Naive thymus-derived CD8-positive, alpha-beta T cell (primary cell): ENCODE data around the gene ABCA1. TPM values are rescaled to one million over a fixed set of nuclear protein-coding genes. Genes with fewer than 3 reads are reported as not detected.
"Not testable (repeated sequence)": the region's sequence is repeated elsewhere in the genome, so short reads cannot be mapped to it uniquely, and the experiment has no call there.

Experiments
- ATAC-seq, 2 donors: fragments of 150-1000 bp; cut with Tn5 transposase in 1 of 2; sonication (Bioruptor Pico), chemical (Tn5 transposase) in 1 of 2; 1 replicate in 1 of 2; 2 replicates in 1 of 2; pipeline ENCODE4 v1.10.0; 2021; ENCODE audit warnings: mild to moderate bottlenecking in 2 of 2, moderate library complexity in 2 of 2
- POLR2A ChIA-PET: fragments of 350-600 bp; sonication (Branson Sonifier 250); formaldehyde crosslinking; loops from one replicate; lab custom pipeline; 2021; ENCODE audit warnings: antibody characterized with exemption; lab: Charles Lee
- DNase-seq, 10 donors: peaks; one replicate each; pipeline versions ENCODE4 v3.0.0 to v3.0.0-alpha.2; 2020 to 2022
- H3K27ac Mint-ChIP-seq, 10 donors: one replicate each; pipeline ENCODE4 v1.8.0; 2020 to 2022; ENCODE audit warnings: mild to moderate bottlenecking in 10 of 10, mixed read lengths in 10 of 10, moderate library complexity in 4 of 10, inconsistent platforms in 1 of 10
- H3K27me3 Mint-ChIP-seq, 5 donors: one replicate each; pipeline ENCODE4 v1.8.0; 2021 to 2022; ENCODE audit warnings: mixed read lengths in 5 of 5
- H3K36me3 Mint-ChIP-seq, 3 donors: one replicate each; pipeline ENCODE4 v1.8.0; 2020 to 2022; ENCODE audit warnings: mixed read lengths in 3 of 3, mild to moderate bottlenecking in 2 of 3, inconsistent platforms in 1 of 3
- H3K4me1 Mint-ChIP-seq, 4 donors: one replicate each; pipeline ENCODE4 v1.8.0; 2021 to 2022; ENCODE audit warnings: mixed read lengths in 4 of 4
- H3K4me3 Mint-ChIP-seq, 10 donors: one replicate each; pipeline ENCODE4 v1.8.0; 2020 to 2022; ENCODE audit warnings: mild to moderate bottlenecking in 10 of 10, mixed read lengths in 10 of 10, moderate library complexity in 6 of 10, inconsistent platforms in 1 of 10
- H3K9me3 Mint-ChIP-seq, 9 donors: one replicate each; pipeline ENCODE4 v1.8.0; 2020 to 2022; ENCODE audit warnings: mixed read lengths in 9 of 9, mild to moderate bottlenecking in 3 of 9, inconsistent platforms in 1 of 9, moderate library complexity in 1 of 9
- polyA plus RNA-seq, 3 donors: library from polyadenylated mRNA; unstranded; fragments of 300-500 nt; fragmentation: Illumina TruSeq; gene quantifications; one replicate each; pipeline ENCODE4 v1.2.3, GENCODE V29; 2021
- total RNA-seq, 8 experiments: library from RNA in 2 of 8; stranded (reverse) in 2 of 8; gene quantifications; one replicate each; pipeline ENCODE4 v1.2.3 and lab custom pipeline; 2021 to 2026

Gene ABCA1
- total and polyA plus RNA-seq, 5 experiments from 2014 or later = 0.13 to 0.93 (median 0.43) TPM; not detected in 1

DNA sequence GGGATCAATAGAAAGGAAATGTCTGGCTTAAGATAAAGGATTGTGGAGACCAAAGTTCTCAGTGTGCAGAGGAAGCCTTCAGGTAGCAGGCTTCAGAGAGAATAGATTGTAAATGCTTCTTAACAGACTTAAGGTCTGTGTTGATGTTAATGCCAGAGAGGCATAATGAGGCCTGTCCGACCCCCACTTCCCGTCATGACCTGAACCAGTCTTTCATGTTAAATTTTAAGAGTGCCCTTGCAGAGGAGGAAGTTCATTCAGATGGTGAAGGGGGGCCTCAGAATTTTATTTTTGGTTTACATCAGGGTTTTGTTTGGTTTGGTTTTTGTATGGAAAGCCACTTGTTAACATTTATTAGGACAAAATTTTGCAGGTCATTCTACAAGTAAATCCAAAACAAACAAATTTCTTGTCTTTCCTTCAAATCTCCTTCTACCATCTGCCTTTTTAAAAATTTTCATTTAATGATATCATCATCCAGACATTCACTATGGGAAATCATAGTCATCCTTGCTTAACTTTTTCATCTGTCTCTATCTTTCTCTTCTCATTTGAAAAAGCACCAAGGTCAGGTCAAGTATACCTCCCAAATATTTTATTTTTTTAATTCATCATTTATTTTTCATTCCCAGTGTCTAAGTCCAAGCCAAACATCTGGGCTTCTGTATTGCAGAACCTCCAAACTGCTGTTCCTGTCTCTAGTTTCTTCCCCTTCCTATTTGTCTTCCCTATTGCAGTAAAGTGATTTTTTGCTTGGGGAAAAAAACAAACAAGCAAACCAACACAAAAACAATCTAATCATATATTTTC lies 6.9 kb upstream of the ABCA1 start:
- no peak for DNase-seq
- Mint-ChIP-seq H3K4me3 (no peak overlapping the region), H3K36me3 (no peaks in the 10 kb centered on the region), H3K27ac (no peak overlapping the region), H3K27me3 (no peaks in the 10 kb centered on the region), H3K9me3 (no peaks in the 10 kb centered on the region), H3K4me1 (peaks cover 0 to 16% (median 10%) of the 10 kb centered on the region in 4 donors)
- no peak for ATAC-seq
- POLR2A ChIA-PET = no interaction called here

DNA sequence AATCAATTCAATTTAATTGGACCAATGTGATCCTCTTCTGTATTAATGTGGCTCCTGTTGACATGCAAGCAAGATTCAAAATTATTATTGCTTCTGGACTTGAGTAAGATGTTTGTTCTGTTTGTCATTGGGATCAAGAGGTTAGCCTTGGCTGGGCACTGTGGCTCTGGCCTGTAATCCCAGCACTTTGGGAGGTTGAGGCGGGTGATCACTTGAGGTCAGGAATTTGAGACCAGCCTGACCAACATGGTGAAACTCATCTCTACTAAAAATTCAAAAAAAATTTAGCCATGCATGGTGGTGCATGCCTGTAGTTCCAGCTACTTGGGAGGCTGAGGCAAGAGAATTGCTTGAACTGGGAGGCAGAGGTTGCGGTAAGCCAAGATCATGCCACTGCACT lies 5.1 kb upstream of the ABCA1 start:
- ATAC-seq, POLR2A ChIA-PET, H3K27me3 Mint-ChIP-seq, H3K9me3 Mint-ChIP-seq, H3K4me3 Mint-ChIP-seq, H3K27ac Mint-ChIP-seq, H3K36me3 Mint-ChIP-seq, DNase-seq: not testable (repeated sequence)
- H3K4me1 Mint-ChIP-seq = peaks cover 8 to 26% (median 21%) of the 10 kb centered on the region in 4 donors

DNA sequence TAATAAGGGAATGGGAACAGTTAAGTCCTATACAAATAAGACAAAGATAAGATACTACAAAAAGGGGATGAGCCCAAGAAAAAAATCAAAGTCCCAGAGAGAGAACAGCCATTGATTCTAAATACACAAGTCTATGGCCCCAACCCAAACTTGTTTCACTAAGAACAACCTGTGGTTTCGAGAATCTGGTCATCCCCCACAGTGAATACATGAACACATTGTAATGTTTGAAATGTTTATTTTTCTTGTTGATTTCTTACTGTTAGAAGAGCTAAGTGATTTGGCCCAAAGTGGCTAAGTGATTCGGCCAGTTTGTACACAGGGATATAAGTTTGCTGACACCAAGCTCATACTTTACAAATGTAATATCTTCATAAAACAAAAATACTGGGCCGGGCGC lies 3.3 kb upstream of the ABCA1 start:
- ATAC-seq (no peak), DNase-seq (no peak)
- Mint-ChIP-seq H3K27me3 (peaks cover 0 to 5% (median 0%) of the 10 kb centered on the region in 5 donors), H3K36me3 (no peaks in the 10 kb centered on the region), H3K9me3 (no peaks in the 10 kb centered on the region), H3K4me1 (peaks cover 13 to 39% (median 28%) of the 10 kb centered on the region in 4 donors), H3K27ac (no peak overlapping the region), H3K4me3 (no peak overlapping the region)
- POLR2A ChIA-PET = no interaction called here

DNA sequence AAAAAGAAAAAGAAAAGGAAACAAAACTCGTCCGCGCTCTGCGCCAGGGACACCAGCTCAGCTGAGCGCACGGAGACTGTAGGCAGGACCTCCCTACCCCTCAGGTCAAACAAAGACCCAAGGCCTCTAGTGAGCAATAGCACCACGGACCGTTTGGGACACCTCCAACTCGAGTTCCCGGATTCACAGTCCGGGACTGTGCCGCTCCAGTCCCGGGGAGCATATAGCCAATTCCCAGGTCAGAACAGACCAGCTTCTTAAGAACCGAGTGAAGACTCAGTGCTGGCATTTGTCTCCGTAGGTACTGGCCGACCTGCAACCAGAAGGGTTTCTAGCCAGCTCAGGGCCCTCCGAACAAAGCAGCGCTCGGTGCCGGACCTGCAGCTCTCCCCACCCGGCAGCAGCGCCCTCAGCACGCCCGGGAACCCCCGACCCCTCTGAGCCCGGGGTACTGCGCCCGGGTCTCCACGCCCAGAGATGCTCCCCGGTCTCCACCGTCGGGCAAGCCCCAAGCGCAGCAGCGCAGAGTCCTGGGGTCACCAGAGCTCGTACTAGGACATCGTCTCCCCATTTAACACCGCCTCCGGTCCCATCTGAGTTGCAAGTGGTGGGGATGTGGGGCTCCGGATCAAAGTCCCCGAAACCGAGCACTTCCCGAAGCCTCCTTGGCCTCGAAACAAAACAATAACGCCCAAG lies 591 bp downstream of the ABCA1 start:
- H3K4me3 Mint-ChIP-seq = peak overlapping the region; percentile 89 to 96 (median 93)

DNA sequence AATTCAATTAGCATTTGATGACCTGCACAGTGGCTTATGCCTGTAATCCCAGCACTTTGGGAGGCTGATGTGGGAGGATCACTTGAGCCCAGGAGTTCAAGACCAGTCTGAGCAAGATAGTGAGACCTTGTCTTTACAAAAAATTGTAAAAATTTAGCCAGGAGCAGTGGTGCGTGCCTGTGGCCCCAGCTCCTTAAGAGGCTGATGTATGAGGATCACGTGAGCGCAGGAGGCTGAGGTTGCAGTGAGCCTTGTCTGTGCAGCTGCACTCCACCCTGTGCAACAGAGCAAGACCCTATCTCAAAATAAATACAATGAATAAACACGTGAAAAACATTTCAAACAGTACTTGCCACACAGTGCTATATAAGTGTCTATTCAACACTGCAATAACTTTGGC lies 4.2 kb downstream of the ABCA1 start:
- peak overlapping the region in 1 of 10 donors; percentile 43 for H3K4me3 Mint-ChIP-seq
- ATAC-seq (no peak), DNase-seq (peak in 1 of 10 donors; percentile 4)
- no peaks in the 10 kb centered on the region for H3K36me3 Mint-ChIP-seq
- H3K27ac Mint-ChIP-seq = peak overlapping the region in 1 of 10 donors; percentile 32
- H3K9me3 Mint-ChIP-seq = no peaks in the 10 kb centered on the region
- peaks cover 0 to 3% (median 0%) of the 10 kb centered on the region in 5 donors for H3K27me3 Mint-ChIP-seq
- POLR2A ChIA-PET = no interaction called here
- peaks cover 9 to 70% (median 29%) of the 10 kb centered on the region in 4 donors for H3K4me1 Mint-ChIP-seq

More for the DNA sequence above, 591 bp downstream of the ABCA1 start:
- no peaks in the 10 kb centered on the region for H3K36me3 Mint-ChIP-seq
- no peaks in the 10 kb centered on the region for H3K9me3 Mint-ChIP-seq
- DNase-seq (peak in 8 of 10 donors; percentile 2 to 41 (median 24)), ATAC-seq (peak; percentile 29 to 43)
- peak overlapping the region in 7 of 10 donors; percentile 31 to 94 (median 78) for H3K27ac Mint-ChIP-seq
- POLR2A ChIA-PET = interaction anchor here (0.6 to 0.7 kb wide), 2 partner anchors 64 to 380 kb away, joined by 4 to 6 read pairs; no protein-coding TSS in a partner anchor
- H3K27me3 Mint-ChIP-seq = peaks cover 0 to 5% (median 0%) of the 10 kb centered on the region in 5 donors
- peaks cover 13 to 49% (median 33%) of the 10 kb centered on the region in 4 donors for H3K4me1 Mint-ChIP-seq

DNA sequence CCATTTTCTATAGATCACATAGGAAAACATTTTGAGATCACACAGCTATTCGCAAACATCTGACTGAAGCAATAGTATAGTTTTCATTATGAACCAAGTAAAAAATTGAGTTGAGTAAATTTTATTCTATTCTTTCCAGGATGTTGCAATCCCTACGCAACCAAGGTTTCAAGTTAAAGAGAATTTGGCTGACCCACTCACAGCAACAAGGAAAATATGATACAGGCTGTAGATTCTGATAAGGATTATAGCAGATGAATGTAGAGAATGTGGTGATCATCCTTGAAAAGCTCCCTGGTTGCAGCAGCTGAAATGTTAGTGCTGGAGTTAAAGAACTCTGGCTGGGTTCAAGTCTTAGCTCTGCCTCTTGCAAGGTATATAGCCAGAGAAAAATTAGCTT lies 4.7 kb downstream of the ABCA1 start:
- Mint-ChIP-seq H3K4me1 (peaks cover 5 to 68% (median 25%) of the 10 kb centered on the region in 4 donors), H3K36me3 (no peaks in the 10 kb centered on the region), H3K9me3 (no peaks in the 10 kb centered on the region), H3K4me3 (no peak overlapping the region), H3K27ac (peak overlapping the region in 1 of 10 donors; percentile 32), H3K27me3 (peaks cover 0 to 2% (median 0%) of the 10 kb centered on the region in 5 donors)
- ATAC-seq (no peak), DNase-seq (no peak)
- POLR2A ChIA-PET = no interaction called here

DNA sequence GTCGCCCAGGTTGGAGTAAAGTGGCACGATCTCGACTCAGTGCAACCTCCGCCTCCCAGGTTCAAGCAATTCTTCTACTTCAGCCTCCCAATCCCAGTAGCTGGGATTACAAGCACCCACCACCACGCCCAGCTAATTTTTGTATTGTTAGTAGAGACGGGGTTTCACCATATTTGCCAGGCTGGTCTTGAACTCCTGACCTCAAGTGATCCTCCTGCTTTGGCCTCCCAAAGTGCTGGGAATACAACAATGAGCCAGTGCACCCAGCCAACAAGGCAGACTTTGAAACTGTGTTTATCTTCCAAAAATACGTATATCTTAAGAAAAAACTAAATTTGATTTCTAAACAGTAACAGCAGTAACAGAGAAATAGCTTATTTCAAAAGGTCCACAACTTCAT lies 5.2 kb downstream of the ABCA1 start:
- H3K27ac Mint-ChIP-seq, DNase-seq, H3K36me3 Mint-ChIP-seq, H3K9me3 Mint-ChIP-seq, ATAC-seq, POLR2A ChIA-PET, H3K27me3 Mint-ChIP-seq, H3K4me3 Mint-ChIP-seq: not testable (repeated sequence)
- H3K4me1 Mint-ChIP-seq = peaks cover 3 to 67% (median 24%) of the 10 kb centered on the region in 4 donors

DNA sequence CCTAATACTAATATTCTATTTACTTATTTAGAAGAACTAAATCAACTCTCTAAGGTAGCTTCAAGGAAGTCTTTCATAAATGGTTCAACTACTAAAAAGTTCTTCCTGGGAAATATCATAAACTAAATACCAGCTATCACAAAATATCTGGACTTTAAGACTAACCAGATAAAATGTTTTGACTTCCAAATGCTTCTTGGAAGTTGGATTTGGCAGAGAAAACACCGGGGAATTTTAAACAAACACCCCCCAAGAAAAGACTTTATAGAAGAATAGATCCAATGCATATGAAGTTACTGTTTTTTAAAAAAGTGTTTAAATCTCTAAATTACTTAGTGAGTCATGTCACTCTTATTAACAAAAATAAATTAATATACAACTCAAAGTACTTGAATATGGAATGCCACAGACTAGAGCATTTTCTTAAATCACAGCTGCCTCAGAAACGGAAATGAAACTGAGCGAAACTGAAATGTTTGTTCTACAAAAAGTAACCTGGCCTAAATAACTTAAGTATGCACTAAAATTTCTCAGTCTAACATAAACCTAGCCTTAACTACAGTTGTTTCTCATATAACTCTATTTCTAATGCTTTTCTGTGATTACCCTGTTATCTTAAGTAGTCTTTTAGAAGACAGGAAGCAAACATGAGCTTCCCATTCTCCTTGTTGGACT lies 6.8 kb downstream of the ABCA1 start:
- POLR2A ChIA-PET = no interaction called here
- peaks cover 0 to 2% (median 0%) of the 10 kb centered on the region in 5 donors for H3K27me3 Mint-ChIP-seq
- ATAC-seq = no peak

DNA sequence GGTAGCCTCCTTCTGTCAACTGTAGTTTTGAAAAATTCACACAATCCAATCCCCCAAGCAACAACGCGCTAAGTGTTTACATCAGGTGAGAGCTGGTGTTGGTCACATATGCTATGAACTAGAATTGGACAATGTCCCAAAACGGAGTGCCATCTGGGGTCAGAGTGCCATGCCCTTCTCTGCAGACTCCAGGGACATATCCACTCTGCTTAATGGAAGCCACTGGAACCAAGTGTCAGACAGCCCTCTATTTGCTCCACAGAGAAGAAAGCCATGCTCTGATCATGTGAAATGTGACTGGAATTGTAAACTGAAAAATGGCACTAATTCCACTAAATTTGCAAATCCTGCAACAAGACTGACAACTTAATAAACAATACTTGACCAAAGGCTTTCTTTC lies 12.2 kb downstream of the ABCA1 start:
- Mint-ChIP-seq H3K27ac (no peak overlapping the region), H3K4me3 (no peak overlapping the region), H3K9me3 (no peaks in the 10 kb centered on the region), H3K4me1 (peaks cover 3 to 38% (median 12%) of the 10 kb centered on the region in 4 donors), H3K27me3 (peaks cover 0 to 3% (median 0%) of the 10 kb centered on the region in 5 donors), H3K36me3 (no peaks in the 10 kb centered on the region)
- DNase-seq (no peak), ATAC-seq (no peak)
- POLR2A ChIA-PET = no interaction called here

More for the DNA sequence above, 6.8 kb downstream of the ABCA1 start:
- Mint-ChIP-seq H3K36me3 (no peaks in the 10 kb centered on the region), H3K4me3 (no peak overlapping the region), H3K9me3 (no peaks in the 10 kb centered on the region), H3K4me1 (peaks cover 0 to 63% (median 16%) of the 10 kb centered on the region in 4 donors), H3K27ac (no peak overlapping the region)
- no peak for DNase-seq

DNA sequence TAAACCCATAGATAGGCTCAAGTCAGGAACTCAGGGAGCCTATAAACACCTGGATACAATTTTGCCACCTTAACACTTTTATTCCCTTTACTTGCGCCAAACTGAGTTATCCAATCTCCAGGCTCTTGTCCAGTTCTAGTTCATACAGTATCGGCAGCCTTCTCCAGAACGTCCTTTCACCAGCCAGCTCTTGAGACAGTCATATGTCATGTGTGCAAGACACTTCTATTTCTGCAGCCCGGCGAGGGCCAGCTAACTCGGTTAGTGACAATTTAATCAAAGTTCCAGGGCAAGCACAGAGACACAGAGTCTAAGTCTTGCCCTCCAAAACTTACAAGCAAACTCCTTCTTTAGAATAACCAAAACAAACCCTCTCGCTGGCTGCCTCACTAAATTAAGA lies 12.9 kb downstream of the ABCA1 start:
- no peak for ATAC-seq
- no peak for DNase-seq
- peaks cover 0 to 3% (median 0%) of the 10 kb centered on the region in 5 donors for H3K27me3 Mint-ChIP-seq
- H3K4me1 Mint-ChIP-seq = peaks cover 6 to 38% (median 17%) of the 10 kb centered on the region in 4 donors
- H3K9me3 Mint-ChIP-seq = no peaks in the 10 kb centered on the region
- no peak overlapping the region for H3K27ac Mint-ChIP-seq
- no peak overlapping the region for H3K4me3 Mint-ChIP-seq
- POLR2A ChIA-PET = no interaction called here
- H3K36me3 Mint-ChIP-seq = no peaks in the 10 kb centered on the region

DNA sequence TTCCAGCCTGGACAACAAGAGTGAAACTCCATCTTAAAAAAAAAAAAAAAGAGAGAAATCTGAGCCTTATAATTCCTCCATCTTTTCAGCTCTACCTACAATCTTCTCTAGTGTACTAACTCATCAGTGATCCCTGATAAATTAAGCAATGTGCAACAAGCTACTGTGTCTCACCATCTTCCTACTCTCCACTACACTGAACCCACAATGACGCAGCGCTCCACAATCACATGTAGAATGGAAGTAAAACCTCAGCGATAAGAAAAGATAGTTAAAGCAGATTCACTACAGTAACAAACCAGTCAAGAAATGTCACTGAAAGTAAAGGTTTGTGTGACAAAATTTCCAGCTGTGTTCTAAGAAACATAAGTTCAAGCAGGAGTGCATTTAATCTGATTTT lies 13.5 kb downstream of the ABCA1 start:
- POLR2A ChIA-PET = no interaction called here
- Mint-ChIP-seq H3K27me3 (peaks cover 0 to 3% (median 0%) of the 10 kb centered on the region in 5 donors), H3K4me3 (no peak overlapping the region), H3K4me1 (peaks cover 9 to 39% (median 19%) of the 10 kb centered on the region in 4 donors), H3K9me3 (no peaks in the 10 kb centered on the region), H3K27ac (no peak overlapping the region), H3K36me3 (no peaks in the 10 kb centered on the region)
- no peak for ATAC-seq
- no peak for DNase-seq

DNA sequence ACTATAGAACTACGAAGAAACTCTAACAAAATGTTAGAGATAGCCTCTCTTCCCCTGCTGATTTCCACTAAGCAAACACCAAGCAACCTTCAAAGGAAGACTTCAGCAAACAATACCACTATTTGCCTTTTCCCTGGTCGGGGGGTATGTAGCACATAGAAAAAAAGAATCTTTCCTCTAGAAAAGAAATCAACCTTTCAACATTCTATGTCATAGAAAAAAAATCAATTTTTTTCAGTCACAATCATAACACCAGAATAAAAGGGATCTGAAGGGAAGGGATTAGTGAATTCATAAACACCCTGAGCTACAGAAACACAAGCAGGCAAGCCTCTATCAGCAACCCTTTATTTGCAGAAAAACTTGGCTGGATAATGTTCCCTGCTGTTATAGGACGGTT lies 15.3 kb downstream of the ABCA1 start:
- POLR2A ChIA-PET = no interaction called here
- H3K27ac Mint-ChIP-seq = no peak overlapping the region

More for the DNA sequence above, 15.3 kb downstream of the ABCA1 start:
- Mint-ChIP-seq H3K4me1 (peaks cover 11 to 45% (median 23%) of the 10 kb centered on the region in 4 donors), H3K4me3 (no peak overlapping the region), H3K36me3 (no peaks in the 10 kb centered on the region), H3K9me3 (no peaks in the 10 kb centered on the region), H3K27me3 (peaks cover 0 to 3% (median 0%) of the 10 kb centered on the region in 5 donors)
- ATAC-seq (no peak), DNase-seq (no peak)
